GM12878 (cell line): ENCODE data around the gene PRRC1. TPM values are rescaled to one million over a fixed set of nuclear protein-coding genes. Genes with fewer than 3 reads are reported as not detected.

Experiments used
- ATAC-seq: fragments of 200-7000 bp; cut with Tn5 transposase; 3 replicates; pipeline ENCODE4 v1.9.1; 2020; ENCODE audit warnings: mild to moderate bottlenecking, moderate library complexity
- BruUV-seq: library from RNA; stranded (reverse); fragments of 400-500 nt; replicated peaks from 2 replicates; lab custom pipeline; 2021; lab: Mats Ljungman, UMichigan
- CTCF ChIA-PET: fragments of 300-600 bp; sonication (Branson Sonifier 250); formaldehyde crosslinking; extraction: SDS; loops from one replicate; lab custom pipeline; 2021; ENCODE audit warnings: inconsistent platforms; lab: Yijun Ruan, JAX
- POLR2A ChIA-PET: fragments of 350-600 bp; formaldehyde crosslinking; extraction: SDS; loops from one replicate; lab custom pipeline; 2021; ENCODE audit warnings: inconsistent platforms; lab: Charles Lee
- RAD21 ChIA-PET: fragments of 300-600 bp; sonication (Branson Sonifier 250); formaldehyde crosslinking; loops from one replicate; lab custom pipeline; 2023; ENCODE audit warnings: antibody characterized with exemption; ENCODE audit not compliant: unreplicated experiment; lab: Charles Lee
- SMC1A ChIA-PET: fragments of 300-600 bp; sonication (Branson Sonifier 250); formaldehyde crosslinking; loops from one replicate; lab custom pipeline; 2023; ENCODE audit not compliant: unreplicated experiment, uncharacterized antibody; lab: Charles Lee
- DNase-seq: peaks from one replicate; pipeline ENCODE4 v3.0.0-alpha.2; 2011; ENCODE audit warnings: low read depth, low spot score
- FAIRE-seq: peaks from 3 replicates; lab custom pipeline; 2011; peaks lifted over from hg19 to GRCh38; lab: Jason Lieb, UNC
- H2AFZ ChIP-seq: 2 replicates; pipeline ENCODE4 v1.6.0; 2011; ENCODE audit warnings: low read depth, low read length, control low read depth; ENCODE audit not compliant: control insufficient read depth
- H3K27ac ChIP-seq: 2 replicates; pipeline ENCODE4 v1.5.1; 2011; ENCODE audit warnings: control low read depth; ENCODE audit not compliant: control insufficient read depth, insufficient read depth
- H3K27me3 ChIP-seq, 2 experiments: replicated peaks in 1 of 2; 2 replicates each; pipeline versions ENCODE4 v1.6.0 to v1.6.1; 2011; ENCODE audit warnings: low read length in 1 of 2; ENCODE audit not compliant: control insufficient read depth in 2 of 2, insufficient read depth in 2 of 2
- H3K36me3 ChIP-seq, 2 experiments: 2 replicates each; pipeline ENCODE4 v1.5.1; 2011; ENCODE audit warnings: low read length in 1 of 2; ENCODE audit not compliant: control insufficient read depth in 2 of 2, insufficient read depth in 2 of 2
- H3K4me1 ChIP-seq: 2 replicates; pipeline ENCODE4 v1.6.1; 2011; ENCODE audit warnings: mild to moderate bottlenecking, low read length, moderate library complexity, mixed read lengths; ENCODE audit not compliant: control insufficient read depth, insufficient read depth
- H3K4me2 ChIP-seq: 2 replicates; pipeline ENCODE4 v1.6.0; 2011; ENCODE audit warnings: control low read depth; ENCODE audit not compliant: control insufficient read depth, insufficient read depth
- H3K4me3 ChIP-seq: fragments of 200-600 bp; sonication (generic); 2 replicates; pipeline ENCODE4 v1.5.1; 2016
- H3K79me2 ChIP-seq: 2 replicates; pipeline ENCODE4 v1.6.0; 2011; ENCODE audit warnings: low read length; ENCODE audit not compliant: control insufficient read depth, insufficient read depth
- H3K9ac ChIP-seq: 2 replicates; pipeline ENCODE4 v1.8.0; 2011; ENCODE audit warnings: low read length, control low read depth, mixed read lengths; ENCODE audit not compliant: control insufficient read depth, insufficient read depth
- H3K9me3 ChIP-seq: replicated peaks from 3 replicates; pipeline ENCODE4 v1.5.1; 2011; ENCODE audit warnings: mild to moderate bottlenecking, low read length; ENCODE audit not compliant: control insufficient read depth, insufficient read depth
- H4K20me1 ChIP-seq: 2 replicates; pipeline ENCODE4 v1.6.0; 2011; ENCODE audit not compliant: control insufficient read depth, insufficient read depth
- ATF2 ChIP-seq: IDR thresholded peaks from 2 replicates; pipeline ENCODE4 v1.6.1; 2012; ENCODE audit warnings: low read length, inconsistent platforms
- BMI1 ChIP-seq: fragments of 450-650 bp; IDR thresholded peaks from 2 replicates; pipeline ENCODE4 v1.6.1; 2016; ENCODE audit warnings: mild to moderate bottlenecking, moderate library complexity, borderline replicate concordance
- EP300 ChIP-seq, 2 experiments: fragments of 150-350 bp in 1 of 2; IDR thresholded peaks; 2 replicates each; pipeline ENCODE4 v1.6.1; 2011 to 2012; ENCODE audit warnings: low read depth in 2 of 2, low read length in 2 of 2, borderline replicate concordance in 1 of 2, improper control_type of control experiment in 1 of 2, inconsistent platforms in 1 of 2; ENCODE audit not compliant: control insufficient read depth in 1 of 2
- HCFC1 ChIP-seq: fragments of 150-350 bp; IDR thresholded peaks from 2 replicates; pipeline ENCODE4 v1.6.1; 2014; ENCODE audit warnings: low read length
- IRF3 ChIP-seq: fragments of 450-650 bp; IDR thresholded peaks from 2 replicates; pipeline ENCODE4 v1.6.1; 2014; ENCODE audit warnings: mild to moderate bottlenecking
- KAT2A ChIP-seq: conservative IDR thresholded peaks from 2 replicates; pipeline ENCODE4 v1.6.1; 2011; ENCODE audit warnings: low read depth, low read length; ENCODE audit not compliant: control insufficient read depth
- KDM1A ChIP-seq: fragments of 200-600 bp; sonication (generic); IDR thresholded peaks from 2 replicates; pipeline ENCODE4 v1.6.1; 2016; ENCODE audit warnings: borderline replicate concordance
- MEF2A ChIP-seq: IDR thresholded peaks from 2 replicates; pipeline ENCODE4 v1.6.1; 2011; ENCODE audit warnings: low read depth, mild to moderate bottlenecking, low read length, moderate library complexity; ENCODE audit not compliant: insufficient read depth
- NR2C2 ChIP-seq: IDR thresholded peaks from 2 replicates; pipeline ENCODE4 v1.6.1; 2011; ENCODE audit warnings: borderline replicate concordance, low read depth; ENCODE audit not compliant: control insufficient read depth, insufficient read length
- POU2F2 ChIP-seq: IDR thresholded peaks from 3 replicates; pipeline ENCODE4 v1.6.1; 2011; ENCODE audit warnings: low read depth, mild to moderate bottlenecking, low read length, borderline replicate concordance
- RCOR1 ChIP-seq: conservative IDR thresholded peaks from 2 replicates; pipeline ENCODE4 v1.6.1; 2012; ENCODE audit warnings: low read depth, low read length, improper control_type of control experiment
- SREBF2 ChIP-seq: IDR thresholded peaks from 2 replicates; pipeline ENCODE4 v1.6.1; 2012; ENCODE audit warnings: mild to moderate bottlenecking, low read length
- TCF7 ChIP-seq: IDR thresholded peaks from 2 replicates; pipeline ENCODE4 v1.6.1; 2014; ENCODE audit warnings: antibody characterized with exemption, borderline replicate concordance
- ZNF217 ChIP-seq: fragments of 450-650 bp; IDR thresholded peaks from 2 replicates; pipeline ENCODE4 v1.6.1; 2017; ENCODE audit warnings: antibody characterized with exemption, mild to moderate bottlenecking
- ZNF24 ChIP-seq: fragments of 450-650 bp; IDR thresholded peaks from 2 replicates; pipeline ENCODE4 v1.6.1; 2017; ENCODE audit warnings: antibody characterized with exemption, mild to moderate bottlenecking
- WGBS: methylation state at CpG from one replicate; pipeline ENCODE4 v1.1.6; 2016; ENCODE audit warnings: low lambda C conversion rate; ENCODE audit not compliant: insufficient replicate concordance, insufficient coverage; ENCODE audit errors: missing lambda C conversion rate; 5-methylcytosine and 5-hydroxymethylcytosine counted together
- in situ Hi-C: fragments of 300-500 bp; cut with MboI; formaldehyde crosslinking; loops from 9 replicates; pipeline ENCODE4 v1.14.3; 2018; ENCODE audit warnings: mixed read lengths
- intact Hi-C: fragments of 100-400 bp; cut with micrococcal nuclease; formaldehyde crosslinking; loops from one replicate; pipeline ENCODE4 v1.14.2; 2022; ENCODE audit not compliant: unreplicated experiment
- polyA plus RNA-seq, 11 experiments: library from polyadenylated mRNA; depleted of rRNA in 4 of 11; unstranded in 6 of 11; stranded (reverse) in 5 of 11; fragments of >200 nt; fragmentation: Nextera tagmentation in 4 of 11; fragmentation: Illumina TruSeq in 1 of 11; extraction: Ambion mirVana in 4 of 11; extraction: Trizol in 1 of 11; gene quantifications; 1 replicate in 1 of 11; 2 replicates in 10 of 11; pipeline versions ENCODE4 v1.2.1 to v1.2.3, GENCODE V29; 2011 to 2016; ENCODE audit warnings: inconsistent platforms in 2 of 11, missing spikeins in 2 of 11, low read depth in 1 of 11
- total RNA-seq, 4 experiments: library from RNA; depleted of rRNA in 3 of 4; stranded (reverse); fragments of >200 nt in 3 of 4; fragmentation: Illumina TruSeq in 1 of 4; extraction: Trizol in 1 of 4; gene quantifications; 2 replicates each; pipeline versions ENCODE4 v1.2.1 to v1.2.3, GENCODE V29; 2013 to 2021

PRRC1 gene
- total and polyA plus RNA-seq, 10 of the 15 experiments (the other 5 are each of a cell fraction or from before 2014, with no cell fraction given), result 19.0 to 54.5 (median 31.0) TPM

GRCh38 chr5:127555826-127556225 is 38.4 kb downstream of the PRRC1 start:
- no TSS peak for BruUV-seq
- ChIA-PET SMC1A (interaction anchor here (0.9 kb wide), 1 partner anchor 31 kb away, joined by 3 read pairs; no protein-coding TSS in a partner anchor), POLR2A (no interaction called here), RAD21 (no interaction called here), CTCF (no interaction called here)
- intact Hi-C loops (no loop called here), in situ Hi-C loops (loop anchor here (25.0 kb wide), 1 partner anchor 1556 kb away; no protein-coding TSS in a partner anchor)
- Histone ChIP-seq H3K36me3 (peaks cover 4 to 16% of the 10 kb centered on the region in 2 experiments), H3K9ac (no peak overlapping the region), H3K27me3 (no peaks in the 10 kb centered on the region), H4K20me1 (no peaks in the 10 kb centered on the region; the same call in 1 of the 2 replicates), H3K9me3 (no peaks in the 10 kb centered on the region), H3K4me2 (no peak overlapping the region), H3K27ac (no peak overlapping the region), H2AFZ (no peak overlapping the region), H3K4me3 (no peak overlapping the region), H3K4me1 (0 out of 2 replicates have a peak, but pooled peaks cover 4% of the 10 kb centered on the region), H3K79me2 (no peaks in the 10 kb centered on the region)
- DNase-seq, result no peak
- no peak for ATAC-seq
- WGBS, result 0% methylated on average over 1 of the region's 1 CpG
- FAIRE-seq, result no peak
- TF ChIP-seq HCFC1 (no peak), MEF2A (0 out of 2 replicates have a peak, but pooled peaks have one; percentile 46), ZNF217 (no peak), SREBF2 (no peak), RCOR1 (no peak)

GRCh38 chr5:127556609-127557334 is 39.3 kb downstream of the PRRC1 start:
- peaks cover 3 to 13% of the 10 kb centered on the region in 2 experiments for H3K36me3 ChIP-seq
- no peak overlapping the region for H2AFZ ChIP-seq
- H4K20me1 ChIP-seq, result no peaks in the 10 kb centered on the region; the same call in 1 of the 2 replicates
- H3K27me3 ChIP-seq, result no peaks in the 10 kb centered on the region
- H3K4me2 ChIP-seq, result no peak overlapping the region
- 0 out of 2 replicates have a peak, but pooled peaks cover 4% of the 10 kb centered on the region for H3K4me1 ChIP-seq
- POLR2A ChIA-PET, result no interaction called here
- no peaks in the 10 kb centered on the region for H3K9me3 ChIP-seq
- 96% methylated on average over 3 of the region's 3 CpGs for WGBS
- CTCF ChIA-PET, result no interaction called here
- H3K9ac ChIP-seq, result no peak overlapping the region
- DNase-seq (no peak), FAIRE-seq (no peak), ATAC-seq (no peak)
- no peaks in the 10 kb centered on the region for H3K79me2 ChIP-seq
- RAD21 ChIA-PET, result no interaction called here
- SMC1A ChIA-PET, result interaction anchor here (0.9 kb wide), 1 partner anchor 30 kb away, joined by 3 read pairs; no protein-coding TSS in a partner anchor
- H3K4me3 ChIP-seq, result no peak overlapping the region
- no TSS peak for BruUV-seq
- no peak overlapping the region for H3K27ac ChIP-seq
- in situ Hi-C loops (loop anchor here (25.0 kb wide), 1 partner anchor 1556 kb away; no protein-coding TSS in a partner anchor), intact Hi-C loops (no loop called here)
- TF ChIP-seq ZNF24 (no peak), KAT2A (no peak), TCF7 (no peak), IRF3 (no peak), BMI1 (no peak), KDM1A (no peak), ATF2 (no peak), NR2C2 (no peak), POU2F2 (no peak), EP300 (IDR thresholded peaks at IDR 0.05; ENCODE audit: borderline replicate concordance in 1 of 2, control insufficient read depth in 1 of 2, low read depth in 2 of 2, low read length in 2 of 2) (no peak)
